ENCODE measurements around the gene MED12.
"Not testable (repeated sequence)": the region's sequence is repeated elsewhere in the genome, so short reads cannot be mapped to it uniquely, and the experiment has no call there.

MED12 gene

DNA sequence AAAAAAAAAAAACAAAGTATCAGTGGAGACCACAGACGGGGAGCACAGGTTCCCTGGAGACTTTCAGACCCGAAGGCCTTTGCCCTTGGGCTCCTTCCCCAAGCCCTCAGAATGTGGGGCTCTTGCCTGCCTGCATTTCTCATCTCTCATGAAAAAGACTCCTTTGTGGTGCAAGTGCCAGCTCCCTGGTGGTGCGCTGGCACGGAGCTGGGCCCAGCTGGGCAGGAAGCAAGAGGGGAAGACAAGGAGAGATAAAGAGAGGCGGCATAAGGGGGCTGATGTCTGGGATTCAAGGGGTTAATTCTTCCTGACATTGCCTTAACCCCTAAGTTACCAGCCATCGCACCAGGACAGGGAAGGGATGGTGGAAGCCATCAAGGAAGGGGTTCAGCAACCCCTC lies 48.1 kb downstream of the MED12 start:
- DNase-seq, result no peak

DNA sequence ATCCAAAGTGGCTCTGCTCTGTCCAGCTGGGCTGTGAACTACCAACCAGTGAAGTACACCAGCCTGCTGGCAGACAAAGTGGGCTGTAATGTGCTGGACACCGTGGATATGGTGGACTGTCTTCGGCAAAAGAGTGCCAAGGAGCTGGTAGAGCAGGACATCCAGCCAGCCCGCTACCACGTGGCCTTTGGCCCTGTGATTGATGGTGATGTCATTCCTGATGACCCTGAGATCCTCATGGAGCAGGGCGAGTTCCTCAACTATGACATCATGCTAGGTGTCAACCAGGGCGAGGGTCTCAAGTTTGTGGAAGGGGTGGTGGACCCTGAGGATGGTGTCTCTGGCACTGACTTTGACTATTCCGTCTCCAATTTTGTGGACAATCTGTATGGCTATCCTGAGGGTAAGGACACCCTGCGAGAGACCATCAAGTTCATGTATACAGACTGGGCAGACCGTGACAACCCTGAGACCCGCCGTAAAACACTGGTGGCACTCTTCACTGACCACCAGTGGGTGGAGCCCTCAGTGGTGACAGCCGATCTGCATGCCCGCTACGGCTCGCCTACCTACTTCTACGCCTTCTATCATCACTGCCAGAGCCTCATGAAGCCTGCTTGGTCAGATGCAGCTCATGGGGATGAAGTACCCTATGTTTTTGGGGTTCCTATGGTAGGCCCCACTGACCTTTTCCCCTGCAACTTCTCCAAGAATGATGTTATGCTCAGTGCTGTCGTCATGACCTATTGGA lies 48.8 kb downstream of the MED12 start:
- DNase-seq, result no peak

DNA sequence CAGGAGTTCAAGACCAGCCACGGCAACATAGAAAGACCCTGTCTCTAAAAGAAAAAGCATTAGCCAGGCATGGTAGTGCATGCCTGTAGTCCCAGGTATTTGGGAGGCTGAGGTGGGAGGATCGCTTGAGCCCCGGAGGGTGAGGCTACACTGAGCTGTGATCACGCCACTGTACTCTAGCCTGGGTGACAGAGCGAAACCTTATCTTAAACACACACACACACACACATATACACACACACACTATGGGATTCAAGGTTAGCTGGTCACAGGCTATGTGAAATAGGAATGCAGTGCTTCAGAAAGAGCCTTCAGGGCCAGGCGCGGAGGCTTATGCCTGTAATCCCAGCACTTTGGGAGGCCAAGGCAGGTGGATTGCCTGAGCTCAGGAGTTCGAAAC lies 49.7 kb downstream of the MED12 start:
- no peak for DNase-seq

DNA sequence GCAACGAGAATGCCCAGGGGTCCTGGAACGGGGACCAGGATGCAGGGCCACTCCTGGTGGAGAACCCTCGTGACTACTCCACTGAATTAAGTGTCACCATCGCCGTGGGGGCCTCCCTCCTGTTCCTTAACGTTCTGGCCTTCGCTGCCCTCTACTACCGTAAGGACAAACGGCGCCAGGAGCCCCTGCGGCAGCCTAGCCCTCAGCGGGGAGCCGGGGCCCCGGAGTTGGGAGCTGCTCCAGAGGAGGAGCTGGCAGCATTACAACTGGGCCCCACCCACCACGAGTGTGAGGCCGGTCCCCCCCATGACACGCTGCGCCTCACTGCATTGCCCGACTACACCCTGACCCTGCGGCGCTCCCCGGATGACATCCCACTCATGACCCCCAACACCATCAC lies 51.2 kb downstream of the MED12 start:
- DNase-seq, result no peak

DNA sequence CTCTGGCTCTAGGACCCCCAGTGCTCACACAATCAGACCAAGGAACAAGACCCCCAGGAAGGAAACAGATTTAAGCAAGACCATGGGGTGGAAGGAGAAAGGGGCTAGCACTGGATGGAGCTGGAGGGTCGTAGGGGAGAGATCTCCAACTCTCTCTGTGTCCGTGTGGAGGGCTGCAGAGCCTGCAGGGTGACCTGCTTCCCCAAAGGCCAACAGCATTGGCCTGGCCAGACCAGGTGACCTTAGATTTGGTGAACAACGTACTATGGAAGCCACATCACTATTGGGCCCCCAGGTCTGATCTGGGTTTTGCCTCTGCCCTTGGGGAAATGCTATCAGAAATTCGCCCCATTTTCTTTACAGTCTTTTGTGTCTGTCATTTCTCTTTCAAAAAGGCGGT lies 52.3 kb downstream of the MED12 start:
- no peak for DNase-seq

DNA sequence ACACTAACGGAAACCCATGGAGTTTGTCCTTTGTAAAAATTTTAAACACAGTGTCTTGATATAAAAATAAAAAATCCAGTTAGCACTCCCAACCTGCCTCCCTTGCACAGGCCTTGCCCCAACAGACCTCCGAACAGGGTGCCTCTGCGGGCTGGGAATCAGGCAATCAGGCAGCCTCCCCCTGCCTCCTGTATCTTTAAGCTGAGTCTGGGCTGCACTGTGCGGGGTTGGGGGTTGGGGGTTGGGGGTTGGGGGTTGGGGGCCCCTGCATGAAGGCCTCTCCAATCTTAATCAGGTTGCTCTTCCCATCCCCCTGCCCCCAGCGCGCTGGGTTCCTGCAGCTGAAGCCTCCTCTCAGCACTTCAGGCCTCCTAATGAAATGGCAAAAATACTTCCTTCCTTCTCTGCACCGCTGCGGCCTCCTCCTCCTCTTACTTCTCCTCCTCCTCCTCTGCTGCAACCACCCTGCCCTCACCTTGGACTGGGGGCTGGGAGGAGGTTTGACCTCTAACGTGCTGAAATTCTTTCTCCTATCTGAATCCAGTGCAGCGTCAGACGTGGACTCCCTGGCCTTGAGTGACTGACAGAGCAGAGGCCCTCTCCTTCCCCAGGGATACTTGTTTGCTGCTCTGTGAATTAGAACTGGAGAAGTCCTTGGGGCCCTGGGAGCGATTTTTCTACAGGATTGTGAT lies 52.9 kb downstream of the MED12 start:
- DNase-seq, result no peak

DNA sequence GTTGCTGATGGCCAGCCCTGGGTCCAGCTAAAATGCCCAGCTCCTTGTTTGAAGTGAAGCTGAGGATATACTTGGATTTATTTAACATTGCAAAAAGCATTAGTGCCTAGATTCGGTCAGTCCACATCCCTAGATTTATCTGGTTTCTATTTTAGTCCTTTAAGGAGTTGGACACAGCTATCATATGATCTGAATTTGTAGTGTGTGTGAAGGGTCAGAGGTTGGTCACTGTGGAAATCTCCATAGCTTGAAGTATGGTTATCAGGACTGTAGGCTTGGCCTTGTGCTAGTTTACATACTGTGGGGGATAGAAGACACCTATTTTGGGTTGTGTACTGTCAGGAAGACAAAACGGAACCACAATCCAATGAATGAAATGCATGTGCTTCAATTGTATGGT lies 55.0 kb downstream of the MED12 start:
- DNase-seq, result no peak

DNA sequence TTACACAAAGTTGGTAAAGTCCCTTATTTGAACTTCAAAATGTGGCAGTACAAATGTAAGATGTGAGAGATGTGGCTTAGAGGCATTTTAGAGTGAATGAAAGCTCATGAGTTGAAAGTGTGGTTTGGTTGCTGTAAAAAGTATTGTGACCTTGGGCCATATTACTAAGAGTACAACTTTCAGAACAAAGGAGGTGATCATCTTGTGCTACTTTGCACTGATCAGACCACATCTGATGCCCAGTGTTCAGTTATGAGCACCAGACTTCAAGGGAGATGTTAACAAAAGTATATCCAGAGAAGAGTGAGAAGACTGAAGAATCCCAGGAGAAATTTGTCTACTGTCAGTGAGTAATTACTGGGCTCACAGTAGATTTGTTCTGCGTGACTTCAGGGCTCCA lies 56.4 kb downstream of the MED12 start:
- no peak for DNase-seq

DNA sequence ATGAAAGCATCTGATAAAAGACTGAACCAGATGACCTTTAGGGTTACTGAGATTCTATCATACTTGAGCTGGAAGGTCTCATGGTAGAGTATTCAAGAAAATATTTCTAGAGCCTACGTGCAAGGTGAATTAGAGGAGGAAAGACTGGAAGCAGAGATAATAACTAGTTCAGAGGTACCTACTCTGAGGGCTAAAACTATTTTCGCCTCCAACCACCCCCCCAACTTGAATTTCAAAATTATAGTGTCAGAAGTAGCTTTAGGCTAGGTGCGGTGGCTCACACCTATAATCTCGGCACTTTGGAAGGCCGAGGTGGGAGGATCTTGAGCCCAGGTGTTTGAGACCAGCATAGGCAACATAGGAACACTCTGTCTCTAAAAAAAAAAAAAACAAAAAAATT lies 57.1 kb downstream of the MED12 start:
- no peak for DNase-seq

DNA sequence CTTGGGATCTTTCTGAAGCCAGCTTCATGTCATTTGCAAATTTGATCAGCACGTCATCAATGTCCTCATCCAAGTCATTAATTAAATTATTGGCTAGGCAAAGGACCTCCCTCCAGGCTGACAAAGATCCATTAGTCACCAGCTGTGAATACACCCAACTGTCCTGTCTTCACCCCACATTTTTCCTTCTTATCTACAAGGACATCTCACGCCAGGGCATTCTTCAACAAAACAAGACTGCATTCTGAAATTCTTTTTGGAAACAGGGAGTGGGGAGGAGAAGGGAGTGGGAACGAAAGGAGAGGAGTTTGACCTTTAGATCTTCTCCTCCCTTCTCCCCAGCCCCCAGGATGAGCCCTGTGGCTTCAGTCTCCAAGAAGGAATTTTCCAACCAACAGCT lies 58.9 kb downstream of the MED12 start:
- DNase-seq, result no peak

DNA sequence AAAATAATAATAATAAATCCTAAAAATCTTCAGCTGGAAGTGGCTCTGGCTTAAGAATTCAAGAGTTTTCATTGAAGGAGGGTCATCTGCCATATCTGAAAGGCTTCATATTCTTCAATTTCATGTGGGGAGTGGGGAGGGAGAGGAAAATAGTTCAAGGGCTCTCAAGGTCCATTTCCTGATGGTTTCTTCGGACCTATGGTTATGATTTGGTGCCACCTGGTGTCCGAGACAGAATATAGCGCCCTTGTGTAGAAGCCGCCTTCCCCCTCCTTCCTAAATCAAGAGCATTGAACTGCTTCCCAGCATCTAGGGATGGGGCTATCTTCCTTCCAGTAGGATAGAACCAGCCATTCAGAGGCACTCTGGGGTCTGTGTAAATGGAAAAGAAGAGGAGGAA lies 60.5 kb downstream of the MED12 start:
- DNase-seq, result peak; percentile 74

DNA sequence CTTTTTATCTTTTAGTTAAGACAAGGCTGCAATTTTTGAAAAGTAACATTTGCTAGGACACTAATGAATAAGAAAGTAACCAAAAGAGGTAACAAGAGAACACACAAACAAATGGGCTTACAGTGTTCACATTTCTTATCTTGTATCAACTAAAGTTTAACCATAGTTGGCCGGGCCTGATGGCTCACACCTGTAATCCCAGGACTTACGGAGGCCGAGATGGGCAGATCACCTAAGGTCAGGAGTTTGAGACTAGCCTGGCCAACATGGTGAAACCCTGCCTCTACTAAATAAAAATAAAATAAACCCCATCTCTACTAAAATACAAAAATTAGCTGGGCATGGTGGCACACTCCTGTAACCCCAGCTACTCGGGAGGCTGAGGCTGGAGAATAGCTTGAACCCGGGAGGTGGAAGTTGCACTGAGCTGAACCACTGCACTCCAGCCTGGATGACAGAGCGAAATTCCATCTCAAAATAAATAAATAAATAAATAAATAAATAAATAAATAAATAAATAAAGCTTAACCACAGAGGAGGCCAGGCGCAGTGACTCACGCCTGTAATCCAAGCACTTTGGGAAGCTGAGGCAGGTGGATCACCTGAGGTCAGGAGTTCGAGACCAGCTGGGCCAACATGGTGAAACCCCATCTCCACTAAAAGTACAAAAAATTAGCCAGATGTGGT lies 62.3 kb downstream of the MED12 start:
- DNase-seq, result not testable (repeated sequence)

DNA sequence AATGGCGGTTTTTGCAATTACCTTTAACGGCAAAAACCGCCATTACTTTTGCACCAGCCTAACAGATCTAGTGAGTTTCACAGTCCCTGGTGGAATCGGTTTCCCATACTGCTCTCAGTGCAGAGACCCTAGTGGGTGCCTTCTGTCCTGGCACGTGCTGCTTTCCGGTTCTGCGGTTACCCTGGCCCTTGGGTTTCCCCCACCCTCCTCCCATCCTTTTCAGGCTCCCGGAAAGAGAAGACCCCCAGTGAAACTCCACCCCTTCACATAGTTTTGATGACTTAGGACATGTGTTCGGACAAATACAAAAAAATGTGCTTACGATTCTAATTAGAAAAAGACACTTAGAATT lies 63.1 kb downstream of the MED12 start:
- DNase-seq, result peak; percentile 77

DNA sequence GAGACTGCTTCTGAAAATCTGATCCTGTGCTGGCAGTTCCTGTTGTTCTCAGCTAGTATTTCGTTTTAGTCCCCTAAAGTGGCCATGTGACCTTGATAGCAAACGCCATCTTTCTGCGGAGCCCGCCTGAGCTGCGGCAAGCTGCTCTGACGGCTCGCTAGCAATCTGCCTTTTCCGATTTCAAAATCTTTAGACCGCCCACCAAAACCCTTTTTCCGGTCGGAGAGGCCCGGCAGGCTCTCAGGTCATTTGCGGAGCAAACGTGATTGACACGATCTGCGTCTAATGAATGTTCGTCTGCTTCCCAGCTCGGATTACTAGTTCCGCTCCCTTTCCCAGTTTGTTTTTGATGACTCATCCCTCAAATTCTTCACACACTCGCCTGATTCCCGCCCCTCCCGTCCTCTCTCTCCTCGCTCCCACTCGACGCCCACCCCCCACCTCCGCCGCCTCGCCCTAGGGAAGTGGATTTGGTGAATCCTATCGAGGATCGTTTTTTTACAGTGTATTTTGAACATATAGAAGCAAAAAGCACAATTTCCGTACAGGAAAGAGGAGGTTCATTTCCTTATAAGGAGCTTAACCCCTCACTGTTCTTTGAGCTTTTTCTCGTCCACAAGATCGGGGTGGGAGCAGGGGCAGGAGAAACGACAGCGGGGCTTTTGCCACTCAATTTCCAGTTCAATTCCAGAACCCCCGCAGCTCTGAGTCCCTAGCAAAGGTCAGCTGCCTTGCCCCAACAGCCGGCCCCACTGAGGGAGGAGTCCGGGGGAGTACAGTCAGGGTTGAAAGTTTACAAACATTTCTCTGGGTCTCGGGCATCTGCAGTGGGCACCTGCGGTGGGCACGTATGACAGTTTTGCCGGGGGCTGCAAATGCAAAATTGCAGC lies 63.8 kb downstream of the MED12 start:
- DNase-seq, result peak; percentile 92

DNA sequence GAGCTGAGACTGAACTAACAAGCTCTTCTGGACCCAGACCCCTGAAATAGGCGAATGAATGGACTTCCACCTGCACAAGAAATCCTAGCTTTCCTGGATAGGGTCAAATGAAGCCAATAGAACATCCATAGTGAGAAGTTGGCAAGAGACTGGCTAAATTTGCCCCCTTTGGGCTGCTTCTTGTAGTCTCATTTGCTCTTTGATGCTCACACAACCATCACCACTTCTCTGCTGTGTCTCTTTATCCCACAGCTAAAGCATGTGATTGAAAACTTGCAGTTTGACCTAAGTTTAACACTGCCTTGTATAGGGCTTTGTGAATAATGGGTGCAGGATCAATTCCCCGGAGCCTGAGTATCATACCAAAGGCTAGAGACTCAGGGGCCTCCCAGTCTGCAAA lies 64.5 kb downstream of the MED12 start:
- no peak for DNase-seq

DNA sequence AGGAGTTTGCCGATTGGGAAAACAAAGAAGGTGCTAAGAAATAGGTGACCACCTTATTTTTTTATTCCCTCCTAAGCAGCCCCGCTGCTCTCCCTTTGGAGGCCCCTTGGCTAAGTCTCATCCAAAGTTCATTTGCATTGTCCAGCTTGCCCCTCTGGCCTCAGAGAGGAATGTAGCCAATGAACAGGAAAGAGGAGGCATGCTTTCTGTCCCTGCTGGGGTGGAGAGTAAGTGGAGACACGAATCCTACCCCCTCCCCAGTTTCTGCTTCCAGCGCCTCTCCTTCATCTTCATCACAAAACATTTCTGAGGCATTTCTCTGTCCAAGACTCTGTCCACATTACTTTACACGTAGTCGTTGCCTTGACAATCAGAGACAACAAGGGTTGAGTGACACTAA lies 64.9 kb downstream of the MED12 start:
- no peak for DNase-seq

DNA sequence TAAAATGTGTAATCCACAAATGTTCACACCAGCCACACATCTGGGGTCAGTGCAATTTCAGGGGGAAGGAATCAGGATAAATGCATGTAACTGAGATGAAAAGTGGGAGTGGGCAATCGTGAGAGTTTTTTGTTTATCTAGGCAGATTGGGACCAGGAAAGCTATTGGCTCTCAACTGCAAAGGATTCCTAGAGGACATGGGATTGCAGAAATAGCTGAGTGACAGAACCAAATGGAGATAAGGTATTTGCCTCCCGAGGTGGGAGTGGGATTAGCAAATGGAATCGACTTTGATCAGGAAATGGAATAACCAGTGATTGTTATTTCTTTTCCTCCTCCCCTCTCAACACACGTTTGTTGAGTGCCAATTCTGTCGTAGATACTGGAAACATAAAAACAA lies 65.7 kb downstream of the MED12 start:
- DNase-seq, result no peak

DNA sequence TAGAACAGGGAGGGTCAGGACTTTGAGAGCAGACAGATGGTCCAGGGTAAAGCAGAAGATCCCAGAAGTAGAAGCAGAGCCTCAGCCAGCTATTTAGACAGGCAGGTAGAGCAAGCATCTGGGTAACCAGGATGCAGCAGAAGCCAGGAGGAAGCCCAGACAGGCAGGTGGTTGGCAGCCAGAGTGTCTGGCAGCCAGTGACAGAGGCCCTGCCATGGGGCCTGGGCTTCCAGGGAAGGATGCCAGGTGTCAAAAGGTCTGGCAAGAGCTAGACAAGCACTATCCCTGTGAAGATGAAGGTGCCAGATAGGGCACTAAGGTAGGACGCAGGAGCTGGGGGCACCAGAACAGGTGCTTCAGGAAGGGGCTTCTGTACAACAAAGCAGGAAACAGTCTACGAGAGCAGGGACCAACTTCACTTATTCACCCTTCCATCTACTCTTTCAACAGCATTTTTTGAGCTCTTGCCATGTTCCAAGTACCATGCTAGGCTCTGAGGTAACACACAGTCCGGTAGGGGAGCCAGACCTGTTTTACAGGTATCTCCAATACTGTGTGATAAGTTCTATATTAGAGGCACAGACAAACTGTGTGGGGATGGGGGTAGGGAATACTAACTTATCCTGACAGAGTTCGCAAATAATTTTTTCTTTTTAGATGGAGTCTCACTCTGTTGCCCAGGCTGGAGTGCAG lies 66.6 kb downstream of the MED12 start:
- no peak for DNase-seq

DNA sequence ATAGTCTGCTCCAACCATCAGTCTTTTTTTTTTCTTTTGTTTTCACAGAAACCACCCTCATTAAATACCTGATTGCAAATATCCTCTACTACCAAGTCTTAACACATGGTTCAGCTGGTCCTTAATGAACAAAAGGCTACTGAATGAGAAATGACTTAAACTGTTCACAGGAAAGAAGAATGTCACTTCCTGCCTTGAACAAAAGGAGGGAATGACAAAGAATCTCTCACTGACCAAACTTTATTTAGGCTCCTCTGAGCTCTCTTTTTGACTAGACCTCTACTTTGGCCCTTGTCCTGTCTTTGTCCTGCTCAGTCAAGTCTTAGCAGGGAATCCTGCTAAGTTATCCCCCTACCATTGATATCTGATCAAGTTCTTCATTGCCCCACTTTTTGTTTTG lies 72.9 kb downstream of the MED12 start:
- DNase-seq, result no peak
